OCI-LY3 (cell line): ENCODE data around the gene MAFG.

Experiments
- H2AFZ ChIP-seq: fragments of 200-600, 300-600 bp; shearing (Covaris generic); 2 replicates; pipeline ENCODE4 v1.6.0; 2014; ENCODE audit warnings: antibody characterized with exemption, low read depth, low read length
- H3K27ac ChIP-seq: fragments of 200-600, 300-600 bp; sonication (generic); 2 replicates; pipeline ENCODE4 v1.5.1; 2014; ENCODE audit warnings: mild to moderate bottlenecking, low read length, moderate library complexity, mixed read lengths
- H3K27me3 ChIP-seq: fragments of 200-600, 300-600 bp; sonication (generic); 2 replicates; pipeline ENCODE4 v1.6.1; 2014; ENCODE audit warnings: low read depth, low read length, mixed read lengths
- H3K36me3 ChIP-seq: fragments of 200-600, 300-600 bp; sonication (generic); replicated peaks from 2 replicates; pipeline ENCODE3; 2014; ENCODE audit warnings: low read depth, low read length, mixed read lengths
- H3K4me1 ChIP-seq: fragments of 300-600, 200-600 bp; sonication (generic); 2 replicates; pipeline ENCODE4 v1.6.1; 2014; ENCODE audit warnings: low read length, mixed read lengths
- H3K4me2 ChIP-seq: fragments of 200-600, 300-600 bp; sonication (generic); 2 replicates; pipeline ENCODE4 v1.6.1; 2014; ENCODE audit warnings: low read length, mixed read lengths
- H3K4me3 ChIP-seq: fragments of 300-600, 200-600 bp; sonication (generic); 2 replicates; pipeline ENCODE4 v1.5.1; 2014; ENCODE audit warnings: antibody characterized with exemption, mild to moderate bottlenecking, low read length, moderate library complexity
- H3K79me2 ChIP-seq: fragments of 300-600, 200-600 bp; shearing (Covaris generic); 2 replicates; pipeline ENCODE4 v1.6.1; 2014; ENCODE audit warnings: mild to moderate bottlenecking, low read length, mixed read lengths
- H3K9ac ChIP-seq: fragments of 300-600, 200-600 bp; shearing (Covaris generic); 2 replicates; pipeline ENCODE4 v1.6.0; 2014; ENCODE audit warnings: mild to moderate bottlenecking, low read length, moderate library complexity
- H3K9me3 ChIP-seq: fragments of 200-600, 300-600 bp; shearing (Covaris generic); 2 replicates; pipeline ENCODE4 v1.6.1; 2014; ENCODE audit warnings: low read length, mixed read lengths; ENCODE audit not compliant: insufficient read depth
- H4K20me1 ChIP-seq: fragments of 200-600, 300-600 bp; sonication (generic); 2 replicates; pipeline ENCODE4 v1.6.1; 2016; ENCODE audit warnings: low read length, mixed read lengths; ENCODE audit not compliant: insufficient read depth
- EZH2phosphoT487 ChIP-seq: fragments of 200-600 bp; shearing (Covaris generic); IDR thresholded peaks from 2 replicates; pipeline ENCODE4 v1.6.1; 2018; ENCODE audit warnings: antibody characterized with exemption, mixed run types, low read depth
- TF ChIP-seq, protein P1 (sequence below): fragments of 200-600, 300-600 bp; sonication (generic); IDR thresholded peaks from 2 replicates; pipeline ENCODE4 v1.5.1; 2014; ENCODE audit warnings: antibody characterized with exemption, low read length, low read depth

MAFG gene

DNA sequence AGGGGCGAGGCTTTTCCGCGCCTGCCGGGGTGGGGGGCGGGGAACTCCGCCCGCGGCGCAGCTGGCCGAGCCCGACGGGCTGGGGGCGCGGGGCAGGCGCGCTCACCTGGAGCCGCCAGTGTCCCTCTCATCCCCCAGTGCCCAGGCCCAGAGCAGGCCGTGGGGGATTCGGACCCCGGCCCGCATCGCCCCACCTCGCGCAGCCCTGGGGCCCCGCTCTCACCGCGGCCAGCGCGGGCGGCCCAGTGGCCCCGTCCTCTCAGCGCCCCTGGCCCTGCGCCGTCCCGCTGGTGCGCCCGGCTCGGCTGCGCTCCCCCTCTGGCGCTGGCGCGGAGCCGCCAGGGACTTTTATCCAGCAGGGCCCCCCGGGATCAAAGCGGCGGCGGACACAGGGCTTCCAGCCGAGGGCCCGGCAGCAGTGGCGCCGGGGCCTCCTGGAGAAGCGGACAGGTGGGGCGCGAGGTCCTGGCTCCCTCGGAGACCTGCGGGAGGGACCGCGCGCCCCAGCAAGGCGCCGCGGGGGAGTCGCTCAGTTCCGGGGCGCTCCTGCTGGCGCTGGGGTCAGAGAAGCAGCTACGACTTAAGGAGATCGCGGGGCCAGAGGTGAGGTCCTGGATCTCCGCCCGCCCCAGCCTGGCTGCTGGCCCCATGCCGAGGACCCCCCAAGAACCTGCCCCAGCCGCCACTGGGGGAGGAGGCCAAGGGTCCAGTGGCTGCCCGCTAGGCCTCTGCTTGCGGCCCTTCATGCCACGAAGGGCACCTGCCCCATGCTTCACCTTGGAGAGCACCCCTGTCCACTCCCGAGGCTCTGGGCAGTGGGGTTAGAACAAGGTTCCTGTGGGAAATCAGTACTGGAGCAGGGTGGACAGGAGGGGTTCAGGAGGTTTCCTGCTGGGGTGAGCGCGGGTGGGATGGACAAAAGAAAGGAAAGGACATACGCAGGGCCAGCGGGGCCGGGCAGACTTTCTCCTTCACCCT lies 34.3 kb upstream of the MAFG start:
- Histone ChIP-seq H3K36me3 (no peaks in the 10 kb centered on the region), H4K20me1 (no peaks in the 10 kb centered on the region), H3K27me3 (peaks cover 15% of the 10 kb centered on the region; the same call in 1 of the 2 replicates), H2AFZ (no peak overlapping the region), H3K79me2 (no peaks in the 10 kb centered on the region), H3K27ac (no peak overlapping the region), H3K9ac (no peak overlapping the region), H3K4me2 (no peak overlapping the region), H3K4me3 (no peak overlapping the region), H3K4me1 (peaks cover 4% of the 10 kb centered on the region), H3K9me3 (no peaks in the 10 kb centered on the region)
- TF ChIP-seq EZH2phosphoT487 = no peak
- TF ChIP-seq, protein P1, sequence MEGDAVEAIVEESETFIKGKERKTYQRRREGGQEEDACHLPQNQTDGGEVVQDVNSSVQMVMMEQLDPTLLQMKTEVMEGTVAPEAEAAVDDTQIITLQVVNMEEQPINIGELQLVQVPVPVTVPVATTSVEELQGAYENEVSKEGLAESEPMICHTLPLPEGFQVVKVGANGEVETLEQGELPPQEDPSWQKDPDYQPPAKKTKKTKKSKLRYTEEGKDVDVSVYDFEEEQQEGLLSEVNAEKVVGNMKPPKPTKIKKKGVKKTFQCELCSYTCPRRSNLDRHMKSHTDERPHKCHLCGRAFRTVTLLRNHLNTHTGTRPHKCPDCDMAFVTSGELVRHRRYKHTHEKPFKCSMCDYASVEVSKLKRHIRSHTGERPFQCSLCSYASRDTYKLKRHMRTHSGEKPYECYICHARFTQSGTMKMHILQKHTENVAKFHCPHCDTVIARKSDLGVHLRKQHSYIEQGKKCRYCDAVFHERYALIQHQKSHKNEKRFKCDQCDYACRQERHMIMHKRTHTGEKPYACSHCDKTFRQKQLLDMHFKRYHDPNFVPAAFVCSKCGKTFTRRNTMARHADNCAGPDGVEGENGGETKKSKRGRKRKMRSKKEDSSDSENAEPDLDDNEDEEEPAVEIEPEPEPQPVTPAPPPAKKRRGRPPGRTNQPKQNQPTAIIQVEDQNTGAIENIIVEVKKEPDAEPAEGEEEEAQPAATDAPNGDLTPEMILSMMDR = no peak

DNA sequence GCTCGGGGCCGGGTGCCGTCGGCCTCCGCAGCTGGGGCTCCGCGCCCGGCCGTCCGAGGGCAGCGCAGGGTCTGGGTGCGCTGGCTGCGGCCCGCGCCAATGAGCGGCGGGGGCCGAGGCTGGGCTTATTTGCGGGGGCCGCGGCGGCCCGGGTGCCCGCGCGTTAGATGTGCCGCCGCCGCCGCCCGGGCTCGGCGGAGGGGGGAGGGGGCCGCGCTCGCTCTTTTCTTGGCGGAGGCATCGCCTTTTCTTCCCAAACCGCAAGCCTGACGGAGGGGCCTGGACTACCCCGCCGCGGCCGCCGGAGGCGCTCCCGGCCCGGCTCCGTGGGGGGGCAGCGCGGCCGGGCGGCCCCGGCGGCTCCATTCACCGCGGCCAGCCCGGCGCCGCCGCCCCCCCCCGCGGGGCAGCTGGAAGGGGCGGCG lies 33.6 kb upstream of the MAFG start, which contains the start of gene NOTUM:
NOTUM (minus strand) TSS at position 101 of the 425 bp plus-strand sequence. CDS start 278 bp downstream, outside the sequence.
- H3K27ac ChIP-seq = no peak within 1 kb of the TSS
- no peak for TF ChIP-seq EZH2phosphoT487
- TF ChIP-seq, protein P1 = no peak
- no peaks in the 10 kb centered on the region for H3K79me2 ChIP-seq
- no peak within 1 kb of the TSS for H2AFZ ChIP-seq
- H3K4me2 ChIP-seq = no peak within 1 kb of the TSS
- no peaks in the 10 kb centered on the region for H3K4me1 ChIP-seq
- no peak within 1 kb of the TSS for H3K4me3 ChIP-seq
- H3K9ac ChIP-seq = no peak within 1 kb of the TSS
- peaks cover 13% of the 10 kb centered on the region; the same call in 1 of the 2 replicates for H3K27me3 ChIP-seq
- H4K20me1 ChIP-seq = no peaks in the 10 kb centered on the region
- no peaks in the 10 kb centered on the region for H3K36me3 ChIP-seq
- H3K9me3 ChIP-seq = no peaks in the 10 kb centered on the region

- Histone ChIP-seq H3K27me3 (peaks cover 10% of the 10 kb centered on the region; the same call in 1 of the 2 replicates), H3K4me3 (no peak overlapping the region), H3K27ac (no peak overlapping the region)
Measured at GRCh38 chr17:81960130-81960958, 32.8 kb upstream of the MAFG start.

More at GRCh38 chr17:81960130-81960958, 32.8 kb upstream of the MAFG start:
- Histone ChIP-seq H3K9ac (no peak overlapping the region), H3K4me2 (no peak overlapping the region), H4K20me1 (no peaks in the 10 kb centered on the region), H2AFZ (no peak overlapping the region), H3K4me1 (no peaks in the 10 kb centered on the region), H3K9me3 (no peaks in the 10 kb centered on the region), H3K36me3 (no peaks in the 10 kb centered on the region), H3K79me2 (no peaks in the 10 kb centered on the region)
- TF ChIP-seq EZH2phosphoT487 = no peak
- TF ChIP-seq, protein P1 = no peak
